Activated CD4-positive, alpha-beta T cell treated with anti-CD3 and anti-CD28 coated beads, Interleukin-10, Interleukin-2, amounts not matched to agents 100 ng/mL and 50 ng/mL, durations not matched to agents 16 hours and 8 hours (primary cell): ENCODE data around the gene LGSN.
"Not testable (repeated sequence)": the region's sequence is repeated elsewhere in the genome, so short reads cannot be mapped to it uniquely, and the experiment has no call there.

ENCODE experiments used
- DNase-seq: peaks from one replicate; pipeline ENCODE4 v3.0.0-alpha.2; 2020

LGSN gene

DNA sequence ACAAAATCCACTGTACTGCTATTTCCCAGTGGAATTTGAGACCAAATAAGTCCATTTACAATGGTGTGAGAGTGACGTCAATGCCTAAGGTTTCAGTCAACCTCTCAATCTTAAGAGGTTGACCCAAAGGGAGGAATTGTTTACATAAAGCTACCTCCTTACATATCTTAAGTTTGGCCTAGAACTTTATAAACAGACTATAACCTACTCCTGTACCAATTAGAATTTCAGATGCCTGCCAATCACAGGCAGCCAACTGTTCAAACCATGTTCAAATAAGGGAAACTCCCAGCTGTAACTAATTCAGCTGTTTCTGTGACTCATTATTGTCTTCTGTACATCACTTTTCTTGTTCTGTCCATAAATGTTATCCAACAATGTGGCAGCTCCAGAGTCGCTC is 14.5 kb downstream of the LGSN start:
- no peak for DNase-seq

DNA sequence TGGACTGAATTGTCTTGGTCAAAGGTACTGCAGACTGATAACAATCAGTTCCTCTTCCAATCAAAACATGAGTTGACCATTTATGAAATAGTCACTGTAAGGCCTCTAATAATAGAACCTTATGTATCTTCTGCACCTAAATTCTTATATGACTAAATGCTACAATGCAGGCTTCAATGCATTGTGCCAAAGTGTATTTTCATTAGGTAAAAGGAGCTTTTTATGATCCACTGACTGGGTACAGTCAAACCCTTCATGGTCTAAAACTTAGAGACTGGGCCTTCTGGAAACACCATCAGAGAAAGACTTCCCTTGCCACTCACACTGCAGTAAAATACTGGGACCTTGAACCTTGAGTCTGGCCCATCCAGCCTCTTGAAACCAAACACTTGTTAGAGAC is 16.3 kb downstream of the LGSN start:
- no peak for DNase-seq

DNA sequence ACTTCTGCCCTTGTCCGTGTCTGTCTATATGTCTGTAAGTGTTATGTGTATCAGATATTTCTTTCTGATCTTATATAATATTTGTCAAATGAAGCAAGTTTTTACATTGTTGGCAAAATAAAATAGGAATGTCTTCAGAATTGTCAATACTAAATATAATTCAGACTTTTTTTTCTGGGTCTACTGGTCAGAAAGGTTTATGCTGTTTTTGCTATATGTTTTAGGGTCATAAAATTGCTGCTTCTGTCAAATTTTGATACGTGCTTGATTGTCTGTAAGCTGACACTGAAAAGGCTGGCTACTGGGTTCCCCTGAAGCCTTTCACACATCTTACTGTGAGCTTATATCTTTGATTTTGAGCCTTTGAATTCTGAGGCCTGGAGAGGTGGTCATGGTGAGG is 20.1 kb downstream of the LGSN start:
- no peak for DNase-seq

DNA sequence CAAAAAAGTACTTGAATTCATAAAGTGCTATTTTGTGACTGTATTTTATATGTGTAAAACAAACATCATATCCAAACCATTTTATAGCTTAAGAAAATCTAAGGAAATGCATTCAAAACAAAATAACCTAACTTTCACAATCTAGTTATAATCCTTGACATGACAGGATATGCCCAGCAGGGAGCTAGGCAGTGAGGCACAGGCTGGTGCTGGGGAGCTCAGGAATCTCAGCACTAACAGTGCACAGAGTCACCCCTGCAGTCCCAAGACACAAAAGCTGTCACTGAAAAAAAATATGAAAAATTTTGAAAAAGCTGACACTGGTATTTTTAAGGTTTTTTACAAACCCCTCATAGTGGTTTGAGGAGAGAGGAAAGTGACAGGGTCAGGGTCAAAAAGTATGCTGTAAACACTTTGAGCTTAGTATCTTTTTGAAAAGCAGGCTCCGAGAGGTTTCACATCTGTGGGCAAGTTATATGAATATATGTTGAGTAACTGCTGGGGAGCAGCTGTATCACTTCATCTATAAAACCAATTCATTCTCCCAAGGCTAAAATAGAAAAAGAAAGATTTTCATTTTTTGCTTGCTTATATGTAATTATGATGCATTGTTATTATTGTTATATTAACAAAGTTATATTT is 24.1 kb downstream of the LGSN start:
- DNase-seq = no peak

DNA sequence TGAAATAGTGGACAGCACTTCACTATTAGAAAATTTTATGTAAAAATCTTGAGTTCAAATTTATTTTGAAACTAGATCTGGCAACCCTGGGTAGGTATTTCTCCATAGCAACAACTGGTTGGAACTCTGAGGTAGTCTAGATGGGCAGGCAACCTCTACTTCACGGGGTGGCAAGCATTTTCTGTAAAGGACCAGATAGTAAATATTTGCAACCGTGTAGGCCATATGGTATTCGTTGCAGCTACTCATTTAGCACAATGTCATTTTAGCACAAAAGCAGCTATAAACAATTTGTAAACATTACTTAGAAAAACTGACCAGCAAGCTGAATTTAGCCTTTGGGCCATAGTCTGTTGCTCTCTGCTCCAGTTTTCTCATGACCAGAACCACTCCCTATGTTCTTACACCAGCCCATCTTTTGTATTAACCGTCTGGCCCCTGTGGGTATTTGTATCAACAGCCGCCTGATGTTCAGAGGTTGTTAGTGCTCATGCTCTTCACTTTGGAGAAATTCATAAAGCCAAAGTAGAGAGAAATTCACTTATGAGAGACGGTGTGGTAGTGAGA is 29.2 kb downstream of the LGSN start:
- no peak for DNase-seq

DNA sequence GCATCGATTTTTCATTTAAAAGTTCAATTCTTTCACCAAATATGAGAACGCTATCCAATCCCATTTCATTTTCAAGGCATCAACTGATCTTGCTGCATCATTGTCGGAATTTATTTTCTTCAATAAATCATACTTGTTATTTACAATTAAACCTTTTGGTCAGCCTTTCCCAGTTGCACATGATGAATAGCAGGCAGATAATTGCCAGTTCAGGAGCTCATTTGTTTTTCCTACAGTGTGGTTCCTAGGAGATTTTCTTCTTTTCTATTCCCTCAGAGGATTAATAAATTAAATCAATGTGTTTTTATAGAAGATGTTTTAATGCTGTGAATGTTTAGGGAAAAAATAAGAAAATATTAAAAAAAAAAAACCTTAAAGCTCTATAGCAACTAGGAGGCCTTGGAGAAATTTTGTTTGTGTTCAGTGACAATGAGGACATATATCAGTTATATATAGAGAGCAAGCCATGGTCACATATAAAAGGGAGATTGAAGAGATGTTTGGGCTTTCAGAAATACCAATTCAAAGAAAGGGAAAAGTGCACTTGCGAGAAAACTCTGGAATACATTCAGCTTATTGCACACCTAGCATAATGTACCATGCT is 30.4 kb downstream of the LGSN start:
- no peak for DNase-seq

DNA sequence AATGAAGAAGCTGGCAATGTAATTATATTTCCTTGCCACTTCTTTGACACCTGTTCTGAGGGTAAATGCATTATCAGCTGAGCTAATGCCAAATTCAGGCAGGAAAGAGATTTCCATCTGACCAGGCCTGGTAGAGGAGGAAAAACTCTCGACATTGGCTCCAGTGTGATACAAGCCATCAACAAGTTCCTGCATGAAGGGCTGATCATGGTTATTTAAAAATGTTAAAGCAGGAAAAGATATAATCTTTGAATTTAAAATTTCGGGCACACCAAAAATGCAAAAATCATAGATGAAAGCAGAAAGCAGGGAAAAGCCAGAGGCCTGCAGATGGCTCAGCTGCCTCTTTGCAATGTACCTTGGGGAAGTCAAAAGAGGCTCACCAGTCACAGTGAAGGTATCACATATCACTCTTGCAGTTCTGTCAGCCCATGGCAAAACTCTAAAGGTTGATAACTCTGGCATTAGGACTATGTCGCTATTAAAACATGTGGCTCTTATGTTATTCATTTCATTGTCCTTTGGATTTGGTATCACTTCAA is 39.1 kb downstream of the LGSN start:
- no peak for DNase-seq

DNA sequence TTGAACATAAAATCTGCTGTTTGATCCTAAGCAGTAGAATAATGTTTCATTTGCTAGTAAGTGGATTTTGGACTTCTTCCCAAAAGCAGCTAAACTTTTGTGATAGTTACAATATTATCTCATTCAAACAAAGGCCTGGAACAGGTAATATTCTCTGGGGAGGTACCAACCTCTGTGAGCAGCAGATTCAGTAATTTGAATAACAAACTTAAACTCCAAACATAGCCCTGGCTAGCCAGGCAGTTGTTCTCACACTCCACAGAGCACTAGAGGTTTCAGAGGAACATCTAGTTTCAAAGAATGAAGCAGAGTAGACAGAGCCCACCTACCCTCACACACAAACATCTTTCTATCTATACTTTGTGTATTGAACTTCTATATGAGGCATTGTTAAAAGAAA is 40.9 kb downstream of the LGSN start:
- no peak for DNase-seq

DNA sequence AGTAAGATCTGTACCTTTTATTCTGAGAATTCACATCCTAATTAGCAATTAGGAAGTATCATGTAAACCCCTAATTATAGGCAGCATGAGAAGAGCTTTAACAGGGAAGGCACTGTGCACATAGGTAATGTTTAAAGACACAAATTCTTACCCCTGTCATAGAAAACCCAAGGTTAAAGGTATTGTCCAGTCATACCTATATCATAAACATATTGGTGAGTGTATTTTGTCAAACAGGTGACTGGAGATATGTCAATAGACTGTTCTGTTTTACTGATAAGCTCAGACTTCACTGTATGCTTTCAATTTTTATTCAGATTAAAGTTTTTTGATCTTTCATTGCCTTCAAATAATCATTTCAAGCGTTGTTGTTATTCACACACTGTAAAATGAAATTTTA is 43.8 kb downstream of the LGSN start:
- no peak for DNase-seq

DNA sequence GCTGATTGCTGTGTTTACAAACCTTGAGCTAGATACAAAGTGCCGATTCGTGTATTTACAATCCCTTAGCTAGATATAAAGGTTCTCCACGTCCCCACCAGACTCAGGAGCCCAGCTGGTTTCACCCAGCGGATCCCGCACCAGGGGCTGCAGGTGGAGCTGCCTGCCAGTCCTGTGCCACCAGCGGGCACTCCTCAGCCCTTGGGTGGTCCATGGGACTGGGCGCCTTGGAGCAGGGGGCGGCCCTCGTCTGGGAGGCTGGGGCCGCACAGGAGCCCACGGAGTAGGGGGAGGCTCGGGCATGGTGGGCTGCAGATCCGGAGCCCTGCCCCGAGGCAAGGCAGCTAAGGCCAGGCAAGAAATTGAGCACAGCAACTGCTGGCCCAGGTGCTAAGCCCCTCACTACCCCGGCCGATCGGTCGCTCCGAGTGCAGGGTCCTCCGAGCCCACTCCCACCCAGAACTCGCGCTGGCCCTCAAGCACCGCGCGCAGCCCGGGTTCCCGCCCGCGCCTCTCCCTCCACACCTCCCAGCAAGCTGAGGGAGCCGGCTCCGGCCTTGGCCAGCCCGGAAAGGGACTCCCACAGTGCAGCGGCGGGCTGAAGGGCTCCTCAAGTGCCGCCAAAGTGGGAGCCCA is 44.9 kb downstream of the LGSN start:
- DNase-seq = not testable (repeated sequence)

DNA sequence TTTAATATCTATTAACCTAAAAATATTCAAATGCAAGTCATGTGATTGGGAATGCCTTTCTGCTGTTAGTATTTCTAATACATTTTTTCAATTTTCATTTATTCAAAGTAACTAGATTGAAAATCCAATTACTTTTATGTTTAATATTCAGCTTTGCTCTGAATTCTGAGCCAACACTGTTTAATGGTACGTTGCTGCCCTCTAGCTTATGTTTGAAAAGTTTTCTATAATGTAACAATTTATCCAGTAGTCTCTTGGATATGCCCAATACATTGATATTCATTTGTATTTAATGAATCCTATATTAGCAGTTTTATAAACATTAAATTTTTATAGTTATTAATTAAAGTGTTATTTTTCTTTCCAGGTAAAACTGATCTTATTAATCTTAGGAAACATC is 47.4 kb downstream of the LGSN start:
- DNase-seq = peak; percentile 4

DNA sequence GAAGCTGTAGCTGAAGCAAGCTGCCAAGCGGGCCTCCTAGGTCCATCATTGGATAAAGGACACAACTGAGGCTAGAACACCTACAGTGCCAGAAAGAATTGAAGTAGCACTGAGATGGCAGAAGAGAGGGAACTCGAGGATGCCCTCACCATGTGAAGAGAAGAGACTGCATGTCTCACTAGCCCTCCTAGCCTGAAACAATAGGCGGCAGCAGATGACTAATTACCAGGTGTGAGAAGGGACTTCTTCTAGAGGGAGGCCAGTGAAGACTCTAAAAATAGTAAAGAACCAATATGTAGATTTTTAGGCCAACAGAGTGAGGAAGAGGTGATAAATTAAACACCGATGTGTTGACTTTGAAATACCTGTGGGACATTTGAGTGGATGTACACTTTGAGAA is 50.3 kb downstream of the LGSN start:
- DNase-seq = no peak

DNA sequence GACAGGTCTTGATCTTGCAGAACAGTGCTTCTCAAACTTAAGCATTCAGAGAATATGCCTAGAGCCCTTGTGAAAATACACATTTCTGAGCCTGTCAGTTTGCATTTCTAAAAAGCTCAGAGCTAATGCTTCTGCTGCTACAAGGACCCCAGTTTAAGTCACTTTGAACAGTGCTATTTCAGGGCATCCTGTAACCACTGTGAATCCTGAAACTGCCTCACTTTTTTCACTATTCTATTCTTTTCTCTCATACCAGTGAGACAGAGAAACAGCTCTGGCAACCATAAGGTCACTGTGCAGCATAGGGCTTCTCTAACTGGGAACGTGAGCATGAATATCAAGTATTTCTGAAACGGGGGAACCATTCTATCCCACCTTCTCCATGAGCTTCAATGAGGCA is 51.2 kb downstream of the LGSN start:
- no peak for DNase-seq

DNA sequence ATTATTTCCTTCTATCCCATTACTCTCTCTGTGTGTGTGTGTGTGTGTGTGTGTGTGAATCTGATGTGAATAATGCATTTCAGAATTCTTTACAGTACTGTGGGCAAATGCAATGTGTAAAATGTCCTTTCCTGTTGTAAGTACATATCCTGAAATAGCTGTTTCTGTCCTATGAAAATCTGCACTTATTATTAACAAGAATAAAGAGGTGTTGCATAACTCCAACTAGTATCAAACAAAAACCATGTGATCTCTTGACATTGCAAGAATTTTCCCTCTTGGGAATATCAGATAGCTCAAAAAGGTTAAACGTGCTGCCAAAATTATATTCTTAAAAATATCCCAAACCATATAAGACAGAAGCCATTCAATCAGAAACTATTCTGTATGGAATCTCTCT is 52.0 kb downstream of the LGSN start:
- DNase-seq = no peak

DNA sequence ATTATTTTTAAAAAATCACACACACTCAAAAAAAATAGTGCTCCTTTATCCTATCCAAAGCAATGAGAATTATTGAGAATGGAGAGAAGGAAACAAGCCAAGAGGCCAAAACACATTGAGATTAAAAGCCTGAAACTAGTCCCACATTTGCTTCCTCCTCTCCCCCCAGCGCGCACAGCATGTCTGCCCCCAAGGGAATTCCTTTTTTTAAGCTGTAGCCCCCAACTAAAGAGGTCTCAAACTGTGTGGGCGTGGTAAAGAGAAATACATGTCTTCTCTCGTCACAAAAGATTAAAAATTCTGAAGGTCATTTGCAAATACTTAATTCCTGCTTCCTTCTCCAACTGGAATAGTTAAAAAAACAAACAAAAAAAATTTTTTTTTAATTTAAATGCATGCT is 52.7 kb downstream of the LGSN start:
- DNase-seq = no peak

DNA sequence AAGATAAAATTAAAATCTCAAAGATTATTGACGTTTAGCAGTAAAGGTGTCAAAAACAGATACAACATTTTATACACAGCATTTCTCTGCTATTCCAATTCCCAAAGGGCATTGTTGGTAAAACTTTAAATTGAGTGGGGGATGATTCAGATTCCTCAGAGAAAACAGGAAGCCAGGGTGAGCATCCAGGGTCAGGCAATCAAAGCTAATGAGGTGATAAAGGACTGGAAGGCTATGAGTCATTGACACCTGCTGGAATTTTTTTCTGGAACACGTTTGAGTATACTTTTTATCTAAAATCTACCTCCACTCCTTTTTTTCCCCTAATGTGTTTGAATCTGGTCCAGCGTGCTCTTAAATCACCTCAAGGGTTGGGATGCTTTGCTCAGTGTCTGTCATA is 56.3 kb downstream of the LGSN start:
- no peak for DNase-seq

DNA sequence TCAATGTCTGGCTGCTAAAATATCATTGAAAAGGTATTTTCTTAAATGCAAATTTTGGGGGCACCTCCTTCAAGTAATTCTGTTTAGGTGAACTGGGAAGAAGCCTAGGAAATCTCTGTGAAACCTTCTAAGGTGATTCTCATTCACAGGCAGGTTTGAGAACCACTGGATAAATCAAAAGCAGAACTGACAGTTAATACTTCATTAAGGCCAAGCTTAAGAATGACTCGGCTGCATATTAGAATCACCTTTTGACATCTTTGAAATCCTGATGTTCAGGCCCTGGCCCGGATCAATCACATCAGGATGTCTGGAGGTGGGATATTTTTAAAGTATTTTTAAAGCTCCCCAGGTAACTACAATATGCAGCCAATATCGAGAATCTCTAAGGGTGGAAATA is 58.0 kb downstream of the LGSN start:
- DNase-seq = no peak

DNA sequence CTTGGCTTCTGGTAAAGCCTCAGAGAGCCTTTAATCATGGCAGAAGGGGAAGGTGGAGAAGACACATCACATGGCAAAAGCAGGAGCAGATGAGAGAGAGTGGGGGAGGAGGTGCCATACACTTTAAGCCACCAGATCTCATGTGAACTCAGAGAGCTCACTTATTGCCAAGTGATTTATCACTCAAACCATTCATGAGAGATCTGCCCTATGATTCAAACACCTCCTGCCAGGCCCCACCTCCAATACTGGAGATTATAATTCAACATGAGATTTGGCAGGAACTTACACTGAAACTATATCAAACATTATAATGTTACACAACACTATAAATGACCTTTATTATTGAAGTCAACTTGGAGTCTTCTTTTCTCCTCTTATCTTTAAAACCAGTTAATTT is 60.6 kb downstream of the LGSN start:
- no peak for DNase-seq

DNA sequence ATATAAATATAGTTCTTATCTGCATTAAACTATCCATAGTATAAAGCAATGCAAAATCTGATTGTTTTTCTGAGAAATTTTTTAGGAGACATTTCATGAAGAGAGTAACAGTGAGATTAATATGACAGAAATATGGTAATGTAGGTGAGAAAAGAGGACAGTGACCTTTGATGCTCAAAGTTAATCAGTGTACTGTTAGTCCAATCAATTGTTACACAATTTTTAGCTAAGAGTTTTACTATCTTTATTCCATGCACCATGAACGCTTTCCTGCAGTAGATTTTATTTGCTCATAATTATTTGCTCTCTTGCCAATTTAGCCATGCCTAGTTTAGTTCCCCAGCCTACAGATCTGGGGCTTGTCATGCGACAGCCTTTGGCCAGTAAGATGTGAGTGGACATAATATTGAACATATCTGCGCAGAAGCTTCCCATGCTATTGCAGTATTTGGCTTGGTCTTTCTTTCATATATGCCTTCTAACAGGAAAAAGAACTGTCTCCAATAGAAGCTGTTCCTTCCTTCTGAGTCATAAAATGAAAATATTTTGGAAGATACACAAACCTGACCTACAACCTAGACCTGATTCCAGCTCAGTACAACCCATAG is 69.8 kb downstream of the LGSN start:
- no peak for DNase-seq

DNA sequence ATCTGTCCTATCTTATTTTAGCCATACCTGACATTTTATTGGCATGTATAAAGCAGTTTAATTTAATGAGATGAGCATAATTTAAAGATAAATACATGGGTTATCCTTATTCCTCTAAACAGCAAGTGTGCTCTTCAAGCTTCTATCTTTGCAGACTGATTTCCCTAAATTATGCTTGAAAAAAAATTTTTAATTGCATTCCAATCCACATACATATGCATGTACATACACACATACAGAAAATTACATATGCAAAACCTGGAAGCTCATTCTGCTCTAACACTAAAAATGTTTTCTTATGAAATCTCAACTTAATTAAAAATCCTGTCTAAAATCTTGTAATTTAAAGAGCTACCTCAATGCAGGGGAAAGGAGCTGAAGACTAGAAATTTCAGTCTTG is 73.2 kb downstream of the LGSN start:
- no peak for DNase-seq

DNA sequence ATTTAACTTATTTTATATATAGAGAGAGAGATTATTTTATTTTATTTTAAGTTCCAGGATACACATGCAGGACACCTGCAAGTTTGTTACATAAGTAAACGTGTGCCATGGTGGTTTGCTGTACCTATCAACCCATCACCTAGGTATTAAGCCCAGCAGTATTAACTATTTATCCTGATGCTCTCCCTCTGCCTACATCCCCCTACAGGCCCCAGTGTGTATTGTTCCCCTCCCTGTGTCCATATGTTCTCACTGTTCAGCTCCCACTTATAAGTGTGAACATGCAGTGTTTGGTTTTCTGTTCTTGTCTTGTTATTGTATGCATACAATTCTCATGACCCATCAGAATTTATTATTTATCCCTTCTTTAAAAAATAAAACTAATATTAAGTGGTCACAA is 73.9 kb downstream of the LGSN start:
- no peak for DNase-seq

DNA sequence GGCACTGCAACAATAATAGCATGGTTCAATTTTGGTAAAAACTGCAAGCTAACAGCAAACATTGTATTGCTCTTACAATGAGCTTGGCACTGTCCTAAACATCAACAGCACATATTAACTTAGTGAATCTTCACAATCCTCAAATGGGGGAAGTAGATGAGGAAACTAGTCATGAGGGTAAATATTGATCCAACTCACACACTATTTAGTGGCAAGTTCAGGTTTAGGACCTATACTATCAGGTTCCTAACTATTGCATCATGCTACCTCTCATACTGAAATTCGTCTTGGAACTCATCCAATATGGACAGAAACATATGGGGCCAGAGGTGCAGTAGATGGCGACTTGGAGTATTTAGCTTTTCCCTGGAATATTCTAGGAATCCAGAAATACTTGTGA is 74.4 kb downstream of the LGSN start:
- DNase-seq = no peak

DNA sequence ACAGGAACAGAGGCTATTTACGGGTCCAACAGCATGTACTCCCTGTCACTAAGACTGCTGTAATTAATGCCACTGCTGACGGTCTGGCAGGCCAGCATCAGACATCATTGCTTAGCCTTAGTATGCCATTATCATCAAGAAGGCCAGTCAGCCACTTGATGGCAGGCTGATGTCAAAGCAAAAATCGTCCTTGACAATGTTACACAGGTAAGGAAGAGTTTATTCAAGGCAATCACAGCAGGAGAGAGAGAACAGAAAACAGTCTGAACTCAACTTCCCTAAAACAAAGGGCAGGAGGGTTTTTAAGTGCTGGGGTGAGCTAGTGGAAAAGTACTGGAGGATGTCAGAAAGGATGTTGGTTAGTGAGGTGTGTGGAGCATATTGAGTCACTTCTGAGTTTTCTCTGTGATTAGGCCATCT is 83.4 kb downstream of the LGSN start:
- DNase-seq = no peak

DNA sequence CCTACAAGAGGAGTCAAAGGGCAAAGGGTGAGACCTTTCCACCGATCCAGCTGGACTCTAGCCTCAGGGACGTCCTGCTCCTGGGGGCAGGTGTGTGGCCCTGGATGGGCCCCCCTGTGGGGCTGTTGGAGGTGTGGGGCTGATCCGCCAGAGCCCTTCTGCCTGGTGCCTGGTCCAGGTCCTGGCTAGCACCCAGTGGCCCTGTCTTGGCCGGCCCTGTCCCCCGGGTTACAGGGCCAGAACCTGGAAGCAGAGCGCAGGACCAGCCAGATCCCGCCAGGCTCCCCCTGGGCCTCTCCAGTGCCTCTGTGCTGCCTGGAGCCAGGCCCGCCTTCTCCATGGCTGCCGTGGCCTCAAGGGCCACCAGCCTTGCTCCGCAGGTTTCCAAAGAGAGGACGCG is 89.3 kb downstream of the LGSN start:
- DNase-seq = not testable (repeated sequence)
